Measurements from ENCODE around the gene ZBTB12. TPM values are rescaled to one million over a fixed set of nuclear protein-coding genes. Genes with fewer than 3 reads are reported as not detected.

The ZBTB12 gene
- total and polyA plus RNA-seq, 2 of the 13 experiments (the other 11 are each of a cell fraction or from before 2014, with no cell fraction given), result 4.8 to 6.0 TPM

GRCh38 chr6:31927863-31928671 lies 26.2 kb upstream of the ZBTB12 start (continued):
- TF ChIP-seq ZNF543 (CRISPR knock-in tag; IDR thresholded peaks at IDR 0.05) (peak; percentile 65; the same call in 1 of the 2 replicates), ZNF274 (CRISPR knock-in tag; IDR thresholded peaks at IDR 0.05) (peak; percentile 56; the same call in 1 of the 2 replicates), ZNF256 (CRISPR knock-in tag; conservative IDR thresholded peaks at IDR 0.05) (0 out of 2 replicates have a peak, but pooled peaks have one; percentile 44), KDM3A (CRISPR knock-in tag; IDR thresholded peaks at IDR 0.05; ENCODE audit: low read depth) (no peak), ZFP82 (CRISPR knock-in tag; IDR thresholded peaks at IDR 0.05; ENCODE audit: borderline replicate concordance) (peak; percentile 64; the same call in 1 of the 2 replicates), AKAP8 (CRISPR knock-in tag; IDR thresholded peaks at IDR 0.05) (no peak), ZNF572 (CRISPR knock-in tag; IDR thresholded peaks at IDR 0.05) (0 out of 2 replicates have a peak, but pooled peaks have one; percentile 17), ZNF224 (CRISPR knock-in tag; IDR thresholded peaks at IDR 0.05) (0 out of 2 replicates have a peak, but pooled peaks have one; percentile 70), ZNF460 (CRISPR knock-in tag; IDR thresholded peaks at IDR 0.05; ENCODE audit: borderline replicate concordance) (no peak), IRF2 (CRISPR knock-in tag; IDR thresholded peaks at IDR 0.05) (no peak), HOXA3 (CRISPR knock-in tag; IDR thresholded peaks at IDR 0.05) (0 out of 2 replicates have a peak, but pooled peaks have one; percentile 0), ZNF678 (CRISPR knock-in tag; IDR thresholded peaks at IDR 0.05) (peak; percentile 12; the same call in 1 of the 2 replicates), NRL (CRISPR knock-in tag; IDR thresholded peaks at IDR 0.05; ENCODE audit: borderline replicate concordance) (peak; percentile 62; the same call in 1 of the 2 replicates), HCFC1 (IDR thresholded peaks at IDR 0.05; ENCODE audit: low read depth, low read length) (no peak), ZNF501 (CRISPR knock-in tag; IDR thresholded peaks at IDR 0.05) (peak; percentile 61), ZNF230 (CRISPR knock-in tag; IDR thresholded peaks at IDR 0.05) (peak; percentile 74; the same call in 1 of the 2 replicates), TGIF2 (CRISPR knock-in tag; IDR thresholded peaks at IDR 0.05) (peak; percentile 36; the same call in 1 of the 2 replicates), MBNL3 (CRISPR knock-in tag; conservative IDR thresholded peaks at IDR 0.05) (no peak), GABPB1 (CRISPR knock-in tag; IDR thresholded peaks at IDR 0.05) (peak; percentile 2; the same call in 1 of the 2 replicates)

Data from HepG2 (cell line).